GM12873 (cell line): Measurements from ENCODE around the gene GALM.

Source experiments
- TF ChIP-seq, protein P1 (sequence below): IDR thresholded peaks from 2 replicates; pipeline ENCODE4 v1.5.1; 2012; ENCODE audit warnings: low read depth, mild to moderate bottlenecking, moderate library complexity, low read length, control low read depth; ENCODE audit not compliant: insufficient read depth; ENCODE audit errors: missing control alignments

Gene GALM

GRCh38 chr2:38690499-38691420 is 24.8 kb downstream of the GALM start:
- TF ChIP-seq, protein P1, sequence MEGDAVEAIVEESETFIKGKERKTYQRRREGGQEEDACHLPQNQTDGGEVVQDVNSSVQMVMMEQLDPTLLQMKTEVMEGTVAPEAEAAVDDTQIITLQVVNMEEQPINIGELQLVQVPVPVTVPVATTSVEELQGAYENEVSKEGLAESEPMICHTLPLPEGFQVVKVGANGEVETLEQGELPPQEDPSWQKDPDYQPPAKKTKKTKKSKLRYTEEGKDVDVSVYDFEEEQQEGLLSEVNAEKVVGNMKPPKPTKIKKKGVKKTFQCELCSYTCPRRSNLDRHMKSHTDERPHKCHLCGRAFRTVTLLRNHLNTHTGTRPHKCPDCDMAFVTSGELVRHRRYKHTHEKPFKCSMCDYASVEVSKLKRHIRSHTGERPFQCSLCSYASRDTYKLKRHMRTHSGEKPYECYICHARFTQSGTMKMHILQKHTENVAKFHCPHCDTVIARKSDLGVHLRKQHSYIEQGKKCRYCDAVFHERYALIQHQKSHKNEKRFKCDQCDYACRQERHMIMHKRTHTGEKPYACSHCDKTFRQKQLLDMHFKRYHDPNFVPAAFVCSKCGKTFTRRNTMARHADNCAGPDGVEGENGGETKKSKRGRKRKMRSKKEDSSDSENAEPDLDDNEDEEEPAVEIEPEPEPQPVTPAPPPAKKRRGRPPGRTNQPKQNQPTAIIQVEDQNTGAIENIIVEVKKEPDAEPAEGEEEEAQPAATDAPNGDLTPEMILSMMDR, result no peak

- TF ChIP-seq, protein P1, result no peak
These were observed 26.1 kb downstream of the GALM start for GRCh38 chr2:38691994-38692393.

- TF ChIP-seq, protein P1, result no peak
These were observed 26.9 kb downstream of the GALM start for GRCh38 chr2:38692636-38693318.

DNA sequence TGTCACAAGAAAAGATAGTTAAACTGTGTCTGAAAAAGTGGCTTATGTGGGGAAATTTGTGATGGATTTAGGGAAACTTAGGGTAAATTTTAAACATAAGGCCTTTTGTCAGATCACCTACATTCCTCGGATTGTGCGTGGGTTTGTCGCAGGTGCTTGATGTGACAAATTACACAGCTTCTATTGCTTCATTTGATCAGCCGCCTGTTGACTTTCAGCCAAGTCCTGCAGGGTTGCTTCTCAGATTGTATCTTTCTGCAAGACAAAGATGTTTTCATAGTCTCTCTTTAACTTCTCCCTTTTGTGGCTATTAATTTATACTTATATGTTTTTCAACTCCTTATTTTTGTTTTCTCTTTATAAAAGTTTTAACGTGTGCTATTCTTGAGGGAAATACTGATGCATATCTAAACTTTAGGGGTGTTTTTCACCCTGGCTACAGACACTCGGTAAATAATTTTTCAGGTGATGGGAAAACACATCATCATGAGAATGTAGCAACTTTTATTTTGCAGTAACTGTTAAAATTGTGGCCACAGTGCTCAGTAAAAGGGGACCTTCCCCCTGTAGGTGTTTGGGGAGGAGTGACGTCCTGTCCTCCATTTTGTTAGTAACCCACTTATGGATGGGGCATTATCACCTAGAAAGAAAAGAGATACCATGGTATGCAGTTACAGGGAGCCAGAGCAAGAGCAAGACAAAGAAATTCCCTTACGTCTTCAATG is 31.4 kb downstream of the GALM start:
- TF ChIP-seq, protein P1, result no peak

DNA sequence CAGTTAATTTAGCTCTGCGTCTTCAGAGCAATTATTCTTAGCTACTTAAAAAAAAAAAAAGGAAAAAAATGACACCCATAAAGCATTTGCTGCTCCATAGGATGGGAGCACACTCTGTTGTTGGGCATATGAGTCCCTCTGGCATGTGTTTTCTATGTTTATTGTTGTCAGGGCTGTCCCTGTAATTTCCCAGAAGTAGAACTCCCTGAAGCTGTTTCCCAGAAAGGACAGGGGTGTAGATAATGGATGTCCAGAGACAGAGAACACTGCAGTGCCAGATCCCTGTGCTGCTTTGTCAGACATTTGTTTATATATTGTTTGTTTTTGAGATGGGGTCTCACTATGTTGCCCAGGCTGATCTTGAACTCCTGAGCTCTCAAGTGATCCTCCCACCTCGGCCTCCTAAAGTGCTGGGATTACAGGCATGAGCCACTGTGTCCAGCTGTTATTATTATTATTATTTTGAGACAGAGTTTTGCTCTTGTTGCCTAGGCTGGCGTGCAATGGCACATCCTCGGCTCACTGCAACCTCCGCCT is 32.6 kb downstream of the GALM start:
- TF ChIP-seq, protein P1, result no peak

GRCh38 chr2:38700113-38700785 is 34.3 kb downstream of the GALM start:
- TF ChIP-seq, protein P1, result no peak
